HG03378 (cell line): ENCODE measurements around the gene PPP6R2.

Experiments used
- ATAC-seq: cut with Tn5 transposase; IDR thresholded peaks from one replicate; pipeline ENCODE4 v1.9.1; 2021; ENCODE audit warnings: mild to moderate bottlenecking, moderate library complexity; ENCODE audit not compliant: unreplicated experiment

The PPP6R2 gene

DNA sequence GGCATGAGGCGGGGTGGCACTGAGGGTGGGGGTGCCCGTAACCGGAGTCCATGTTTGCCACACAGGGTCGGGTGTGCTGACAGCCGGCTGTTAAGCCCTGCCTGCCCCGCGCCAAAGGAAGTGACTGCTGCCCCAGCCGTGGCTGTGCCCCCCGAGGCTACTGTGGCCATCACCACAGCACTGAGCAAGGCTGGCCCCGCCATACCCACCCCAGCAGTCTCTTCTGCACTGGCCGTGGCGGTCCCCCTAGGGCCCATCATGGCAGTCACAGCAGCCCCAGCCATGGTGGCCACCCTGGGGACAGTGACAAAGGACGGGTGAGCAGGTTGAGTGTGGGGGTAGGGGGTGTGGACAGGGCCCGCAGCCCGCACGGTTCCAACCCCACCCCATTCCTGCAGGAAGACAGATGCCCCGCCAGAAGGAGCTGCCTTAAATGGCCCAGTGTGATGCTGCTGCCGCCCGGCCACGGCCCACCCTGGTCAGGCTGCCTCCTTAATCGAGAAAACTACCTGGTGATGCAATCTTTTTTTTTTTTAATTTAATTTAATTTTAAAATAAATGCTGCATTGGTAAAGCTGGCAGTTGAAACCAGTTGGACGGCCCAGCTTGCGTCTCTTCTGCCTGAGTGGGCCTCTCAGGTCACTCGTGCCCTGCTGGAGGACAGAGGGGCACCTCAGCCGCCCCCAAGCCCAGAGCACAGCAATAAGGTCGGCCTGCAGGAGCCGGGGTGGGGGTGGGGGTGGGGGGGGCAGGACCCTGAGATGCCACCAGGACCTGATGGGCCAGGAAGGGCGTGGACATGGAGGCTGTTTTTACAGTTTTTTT lies 100.9 kb downstream of the PPP6R2 start:
- no peak for ATAC-seq

DNA sequence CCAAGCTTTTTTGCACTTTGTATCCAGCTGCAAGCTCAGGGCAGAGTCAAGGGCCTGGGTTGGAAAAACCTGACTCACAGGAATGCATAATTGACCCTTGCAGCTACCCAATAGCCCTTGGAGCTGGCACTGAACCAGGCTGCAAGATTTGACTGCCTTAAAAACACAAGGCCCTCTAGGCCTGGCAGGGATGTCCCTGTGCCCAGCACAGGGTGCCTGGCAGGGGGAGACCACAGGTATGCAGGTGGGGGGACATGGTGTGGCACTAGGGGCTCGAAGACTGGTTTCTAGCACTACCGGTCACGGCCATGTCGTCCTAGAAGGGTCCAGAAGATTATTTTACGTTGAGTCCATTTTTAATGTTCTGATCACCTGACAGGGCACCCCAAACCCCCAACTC lies 101.5 kb downstream of the PPP6R2 start:
- ATAC-seq, result no peak

DNA sequence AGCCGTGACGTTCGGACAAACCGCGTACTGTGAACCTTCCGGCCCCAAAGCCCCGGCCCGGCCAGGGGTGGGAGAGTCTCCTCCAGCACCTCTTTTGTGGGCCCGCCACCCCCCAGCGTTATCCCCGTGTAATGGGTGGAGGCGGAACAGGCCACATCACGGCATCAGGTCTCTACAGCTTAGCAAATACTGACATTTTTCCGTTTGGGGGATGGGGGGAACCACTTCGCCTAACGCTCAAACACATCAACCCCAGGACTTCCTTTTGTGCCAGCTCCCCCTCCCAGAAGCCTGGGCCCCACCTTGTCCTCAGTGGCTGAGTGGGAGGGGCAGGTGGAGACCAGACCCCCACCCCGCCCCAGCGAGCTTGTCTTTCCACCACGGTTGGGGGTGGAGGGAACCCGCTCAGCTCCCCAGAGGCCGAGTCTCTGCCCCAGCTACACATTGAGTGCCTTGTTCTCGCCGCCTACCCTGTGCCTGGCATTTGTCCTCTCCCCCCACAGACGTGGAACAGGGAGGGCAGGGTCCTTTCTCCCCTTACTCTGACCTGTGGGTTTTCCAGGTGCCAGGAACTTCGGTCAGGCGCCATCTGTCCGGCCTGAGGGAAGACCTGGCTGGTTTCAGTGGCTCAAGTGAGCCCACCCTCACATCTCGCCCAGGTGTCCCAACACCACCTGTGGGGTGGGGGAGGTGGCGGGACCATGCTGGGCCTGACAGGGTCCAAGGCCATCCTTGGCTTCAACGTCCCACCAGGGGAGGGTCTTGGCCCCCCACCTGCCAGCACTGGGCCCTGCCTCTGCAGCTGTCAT lies 102.1 kb downstream of the PPP6R2 start:
- no peak for ATAC-seq

DNA sequence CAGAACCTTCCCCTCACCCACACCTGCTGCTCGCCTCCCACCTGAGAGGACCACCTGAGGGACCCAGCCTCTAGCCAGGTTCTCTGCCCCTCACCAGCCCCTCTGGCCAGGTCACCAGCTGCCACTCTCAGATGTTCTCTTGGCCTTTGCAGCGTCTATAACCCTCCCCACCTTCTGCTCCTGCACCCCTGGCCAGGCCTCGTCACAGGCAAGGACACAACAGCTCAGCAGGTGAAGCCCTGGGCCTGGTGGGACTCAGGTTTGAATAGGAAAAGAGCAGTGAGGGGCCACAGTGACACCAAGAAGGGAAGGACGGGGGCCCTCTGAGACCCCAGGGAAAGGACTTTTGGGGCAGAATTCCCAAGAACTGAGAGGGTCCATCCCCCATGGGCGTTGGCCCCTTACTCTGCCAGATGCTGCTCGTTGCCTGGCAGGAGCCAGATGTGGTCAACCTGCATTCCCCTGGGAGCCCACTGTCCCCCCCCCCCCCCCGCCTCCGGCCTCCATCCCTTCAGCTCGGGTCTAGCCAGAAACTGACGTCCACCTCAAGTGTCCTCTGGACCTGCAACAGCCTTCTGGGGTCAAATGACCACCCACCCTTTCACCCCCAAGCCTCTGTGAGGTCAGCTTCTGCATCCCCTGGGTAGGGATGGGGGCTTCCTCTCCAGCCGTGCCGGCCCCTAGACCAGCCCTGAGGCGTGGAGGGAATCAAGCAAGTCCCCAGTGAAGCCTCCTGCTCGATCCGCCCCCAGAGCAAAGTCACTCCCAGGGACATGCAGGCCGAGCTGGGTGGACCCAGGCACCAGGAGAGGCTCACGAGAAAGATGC lies 103.0 kb downstream of the PPP6R2 start:
- no peak for ATAC-seq

DNA sequence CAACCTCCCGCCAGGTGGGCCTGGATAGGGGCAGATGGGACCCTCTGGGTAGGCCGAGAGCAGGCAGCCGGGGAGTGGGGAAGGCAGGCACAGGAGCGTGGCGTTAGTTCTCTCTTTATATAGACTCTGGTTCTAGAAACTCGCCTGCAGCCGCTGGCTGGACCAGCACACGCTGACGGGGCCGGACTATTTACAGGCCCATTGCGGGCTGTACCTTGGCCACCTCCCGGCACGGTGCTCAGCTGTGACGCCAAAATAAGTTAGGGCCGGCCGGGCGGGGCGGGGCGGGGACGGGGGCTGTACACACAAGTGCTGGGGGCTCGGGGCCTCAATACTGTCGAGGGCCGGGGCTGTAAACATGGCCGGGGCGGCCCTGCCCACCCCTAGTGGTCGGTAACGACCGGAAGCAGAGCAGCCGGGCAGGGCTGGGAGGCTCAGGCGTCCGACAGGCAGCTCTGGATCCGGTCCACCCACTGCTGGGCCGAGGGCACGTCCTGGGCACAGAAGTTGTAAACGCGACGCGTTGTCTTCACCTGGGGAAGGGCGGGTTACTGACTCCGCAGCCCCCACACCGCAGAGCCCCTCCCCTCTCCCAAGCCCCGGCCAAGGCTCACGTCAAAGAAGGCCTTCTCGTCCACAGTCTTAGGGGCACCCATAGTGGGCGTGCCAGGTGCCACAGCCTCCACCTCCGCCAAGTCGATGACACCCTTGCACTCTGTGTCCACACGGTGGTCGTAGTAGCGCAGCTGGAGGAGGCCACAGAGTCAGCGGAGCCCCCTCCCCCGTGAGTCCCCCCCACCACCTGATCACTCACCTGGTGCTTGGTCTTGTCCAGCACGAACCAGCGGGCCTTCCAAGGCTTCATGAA lies 103.8 kb downstream of the PPP6R2 start:
- no peak for ATAC-seq

DNA sequence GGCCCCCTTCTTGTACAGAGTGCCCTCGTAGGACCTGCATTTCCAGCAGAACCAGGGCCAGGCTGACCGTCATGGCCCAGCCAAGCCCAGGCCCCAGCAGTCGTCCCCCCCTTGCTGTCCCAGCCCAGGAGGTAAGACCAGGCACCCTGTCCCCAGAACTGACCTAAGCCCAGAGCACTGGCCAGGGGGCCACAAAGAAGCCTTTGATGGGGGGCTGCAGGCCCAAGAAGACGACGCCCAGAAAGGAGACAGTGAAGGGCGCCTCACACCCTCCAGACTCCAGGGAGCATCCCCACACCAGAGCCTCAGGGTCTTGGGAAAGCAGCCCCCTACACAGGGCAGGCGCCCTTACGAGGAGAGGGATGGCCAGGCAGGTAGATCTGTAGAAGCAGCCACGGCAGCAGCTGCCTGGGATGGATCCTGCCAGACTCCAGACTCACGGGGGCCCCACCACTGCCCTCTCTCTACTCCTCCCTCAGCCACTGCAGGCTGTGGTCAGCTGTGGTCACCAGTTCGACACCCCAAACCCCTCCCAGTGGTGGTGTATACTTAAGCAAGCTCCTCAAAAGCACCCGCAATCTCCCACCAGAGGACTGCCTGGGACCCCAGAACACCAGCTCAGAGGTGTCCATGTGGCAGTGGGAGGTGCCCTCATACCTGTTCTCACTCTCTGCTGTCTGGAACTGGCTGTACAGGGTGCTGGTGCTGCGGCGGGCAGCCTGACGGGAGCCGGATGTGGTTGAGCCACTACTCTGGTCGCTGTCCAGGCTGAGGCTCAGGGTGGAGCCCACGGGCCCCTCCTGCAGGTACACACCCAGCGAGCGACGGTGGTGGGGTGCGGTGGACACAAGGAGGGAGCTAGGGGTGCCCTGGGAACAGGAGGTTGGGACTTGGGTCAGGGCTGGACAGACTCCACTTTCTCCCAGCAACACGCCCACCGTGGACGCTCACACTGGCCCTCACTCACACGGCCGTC lies 104.7 kb downstream of the PPP6R2 start:
- ATAC-seq, result no peak

DNA sequence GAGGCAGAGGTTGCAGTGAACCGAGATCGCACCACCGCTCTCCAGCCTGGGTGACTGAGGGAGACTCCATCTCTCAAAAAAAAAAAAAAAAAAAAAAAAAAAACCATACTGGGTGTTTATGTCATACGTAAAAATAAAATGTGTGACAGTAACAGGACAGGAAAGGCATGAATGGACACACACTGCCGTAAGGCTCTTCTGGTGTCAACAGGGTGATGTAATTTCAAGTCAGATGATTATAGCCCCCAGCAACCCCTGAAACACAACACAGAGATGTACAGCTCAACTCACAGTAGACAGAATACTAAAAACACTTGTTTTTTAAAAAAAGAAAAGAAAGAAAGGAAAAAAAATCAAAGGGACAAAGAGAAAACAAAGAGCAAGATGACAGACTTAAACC lies 109.5 kb downstream of the PPP6R2 start:
- no peak for ATAC-seq

DNA sequence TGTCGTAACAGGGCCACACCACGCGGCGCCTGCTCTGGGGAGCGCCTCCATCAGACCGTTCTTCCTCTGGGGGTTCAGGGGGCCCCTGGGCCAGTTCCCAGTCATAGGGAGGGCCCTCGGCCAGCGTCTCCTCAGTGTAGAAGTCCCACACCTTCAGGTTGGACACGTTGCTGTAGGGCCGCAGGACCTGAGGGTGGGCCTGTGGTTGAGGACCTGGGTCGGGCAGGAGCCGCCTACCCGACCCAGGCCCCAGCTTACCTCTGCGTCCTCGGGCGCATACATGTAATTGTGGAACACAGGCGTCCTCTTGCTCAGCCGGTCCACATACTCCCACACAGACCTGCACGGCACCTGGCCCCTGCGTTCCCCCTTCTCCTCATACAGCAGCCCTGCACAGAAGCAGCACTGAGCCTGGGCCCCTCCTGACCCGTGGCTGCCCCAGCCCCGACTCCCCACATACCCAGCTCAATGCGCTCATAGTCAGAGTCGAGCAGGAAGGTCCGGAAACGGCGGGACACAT lies 111.5 kb downstream of the PPP6R2 start:
- ATAC-seq, result no peak

DNA sequence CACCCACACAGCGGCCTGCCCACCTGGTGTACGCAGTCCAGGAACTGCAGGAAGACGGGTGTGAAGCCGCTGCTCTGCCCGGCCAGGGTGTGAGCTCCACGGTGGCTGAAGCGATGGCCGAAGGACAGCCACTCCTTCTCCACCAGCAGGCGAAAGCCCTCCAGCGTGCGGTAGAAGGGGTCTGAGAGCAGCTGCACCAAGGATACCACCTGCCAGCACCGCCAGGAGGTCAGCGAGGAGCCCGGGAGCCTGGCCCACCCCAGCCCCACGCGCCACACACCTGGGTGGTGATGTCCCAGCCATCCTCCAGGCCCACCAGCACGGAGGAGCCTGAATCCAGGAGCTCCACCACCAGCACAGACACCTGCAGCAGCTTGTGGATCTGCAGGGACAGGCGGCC lies 112.1 kb downstream of the PPP6R2 start:
- ATAC-seq, result no peak

DNA sequence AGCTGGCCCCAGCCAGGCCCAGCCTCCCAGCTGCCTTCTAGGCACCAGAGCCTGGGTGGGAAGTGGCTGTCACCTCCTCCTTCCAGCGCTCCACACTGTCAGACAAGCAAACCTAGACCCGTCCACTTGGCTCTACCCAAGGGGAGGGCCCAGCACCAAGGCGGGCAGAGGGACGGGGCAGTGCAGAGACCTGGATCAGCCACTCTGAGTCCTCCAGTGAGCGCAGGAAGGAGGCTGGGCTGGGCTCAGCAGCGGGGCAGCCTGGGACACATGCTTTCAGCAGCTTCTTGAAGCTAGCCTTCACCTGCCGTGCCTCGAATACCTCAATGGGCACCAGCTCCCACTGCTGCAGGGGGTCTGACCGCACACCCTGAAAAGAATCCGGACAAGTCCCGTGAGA lies 112.9 kb downstream of the PPP6R2 start:
- ATAC-seq, result no peak

DNA sequence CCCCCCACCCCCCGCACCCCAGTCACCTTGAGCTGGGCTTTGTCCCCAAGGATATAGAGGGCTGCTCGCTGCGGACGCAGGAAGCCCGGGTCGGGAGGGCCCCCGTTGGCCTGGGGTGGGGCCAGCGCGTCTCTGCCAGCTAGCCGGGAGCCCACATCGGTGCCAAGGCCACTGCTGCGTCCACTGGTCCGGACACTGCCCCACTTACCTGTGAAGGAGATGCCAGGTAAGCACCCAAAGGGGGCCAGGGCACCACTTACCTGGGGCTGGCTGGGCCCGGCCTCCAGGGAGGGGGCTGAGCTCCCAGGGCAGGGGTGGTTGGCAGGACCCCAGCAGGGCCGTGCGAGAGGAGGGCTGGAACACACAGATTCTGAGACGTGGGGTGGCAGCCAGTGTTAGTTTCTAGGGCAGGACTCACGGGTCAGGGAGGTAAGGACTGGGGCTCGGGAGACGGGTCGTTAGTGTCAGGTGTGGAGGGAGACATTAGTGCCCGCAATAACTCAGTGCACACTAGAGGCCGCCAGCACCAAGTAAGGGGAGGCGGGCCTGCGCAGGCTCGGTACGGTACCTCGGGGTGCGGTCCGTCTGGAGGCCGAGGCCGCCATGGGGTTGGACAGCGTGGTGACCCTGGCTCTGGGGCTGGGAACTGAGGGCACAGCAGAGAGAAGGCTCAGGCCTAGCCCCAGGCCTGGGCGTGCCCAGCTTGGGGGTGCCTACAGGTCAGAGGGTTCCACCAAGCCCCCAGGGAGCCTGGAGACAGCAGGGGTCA lies 113.5 kb downstream of the PPP6R2 start:
- ATAC-seq, result no peak

DNA sequence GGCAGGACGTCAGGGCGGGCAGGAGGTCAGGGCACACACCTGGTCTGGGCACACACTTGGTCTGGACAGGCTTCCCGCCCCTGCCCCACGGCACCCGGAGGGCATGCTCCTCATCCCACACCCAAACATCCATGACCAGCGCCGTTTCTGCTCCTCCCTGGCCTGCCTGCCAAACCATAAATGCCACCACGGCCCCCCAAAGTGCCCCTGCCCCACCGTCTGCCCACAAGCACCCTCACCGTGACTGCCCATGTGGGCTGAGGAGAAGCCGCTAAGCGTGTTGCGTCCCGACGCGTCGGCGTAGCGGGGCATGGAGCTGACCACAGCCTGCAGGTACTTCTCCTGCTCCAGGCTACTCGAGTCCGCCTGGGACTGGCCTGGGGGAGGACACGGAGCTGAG lies 115.9 kb downstream of the PPP6R2 start:
- ATAC-seq, result no peak

DNA sequence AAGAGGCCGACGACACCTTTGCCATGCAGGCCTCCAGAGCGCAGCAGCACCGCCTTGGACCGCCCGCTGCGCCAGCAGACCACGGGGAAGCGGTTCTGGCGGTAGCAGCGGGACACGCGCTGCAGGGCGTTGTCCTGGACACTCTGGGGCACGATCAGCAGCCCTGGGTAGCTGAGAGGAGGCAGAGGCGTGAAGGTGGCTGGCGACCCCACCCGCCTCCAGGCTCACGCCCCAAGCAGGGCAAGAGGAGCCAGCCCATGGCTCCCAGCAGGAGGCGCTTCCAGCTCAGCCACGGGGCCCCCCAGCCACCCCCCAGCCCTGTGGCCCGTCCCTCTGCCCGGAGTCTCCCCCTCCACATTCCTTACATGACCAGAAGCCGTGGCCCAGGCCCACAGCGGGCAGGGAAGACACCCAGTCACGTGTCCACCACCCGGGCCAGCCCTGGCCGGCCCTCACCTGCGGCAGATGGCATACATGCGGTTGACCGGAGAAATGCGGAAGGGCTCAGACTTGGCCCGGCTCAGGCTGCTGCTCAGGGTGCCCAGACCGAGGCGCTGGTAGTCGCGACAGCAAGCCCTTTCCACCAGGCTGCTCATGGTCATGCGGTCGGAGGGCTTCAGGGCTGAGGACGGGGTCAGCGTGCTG lies 116.5 kb downstream of the PPP6R2 start:
- no peak for ATAC-seq

DNA sequence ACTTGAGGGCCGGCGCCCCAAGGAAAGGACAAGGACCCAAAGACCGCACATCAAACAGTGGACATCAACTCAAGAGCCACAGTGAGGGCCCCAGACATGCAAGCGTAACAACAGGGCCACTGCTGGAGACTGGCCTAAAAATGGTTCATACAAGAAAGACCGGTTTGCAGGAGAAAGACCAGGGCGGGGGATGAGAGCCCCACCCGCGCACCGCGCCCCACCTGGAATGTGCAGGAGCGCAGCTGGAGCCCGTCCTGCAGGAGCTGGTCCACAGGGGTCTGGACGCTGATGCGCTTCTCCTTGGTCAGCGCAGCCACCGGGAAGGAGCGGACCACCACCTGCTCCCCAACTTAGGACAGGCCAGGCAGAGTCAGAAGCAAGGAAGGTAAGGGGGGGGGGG lies 117.8 kb downstream of the PPP6R2 start:
- no peak for ATAC-seq

DNA sequence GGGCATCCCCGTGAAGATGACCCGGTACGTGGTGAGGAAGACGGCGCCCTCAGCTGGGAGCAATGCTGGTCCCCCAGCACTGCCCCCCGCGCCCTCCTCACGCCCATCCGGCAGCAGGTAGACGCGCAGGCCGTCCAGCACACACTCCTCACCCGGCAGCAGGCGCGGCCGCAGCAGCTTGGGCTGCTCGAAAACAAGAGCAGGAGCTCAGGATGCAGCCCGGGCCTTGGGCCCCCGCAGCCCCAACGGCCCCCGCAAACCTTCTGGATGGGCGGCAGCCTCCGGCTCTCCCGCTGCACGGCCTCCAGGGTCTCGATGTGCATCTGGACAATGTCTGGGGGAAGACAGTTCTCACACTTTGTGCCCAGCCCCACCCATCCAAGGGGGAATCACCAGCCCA lies 118.4 kb downstream of the PPP6R2 start:
- no peak for ATAC-seq

DNA sequence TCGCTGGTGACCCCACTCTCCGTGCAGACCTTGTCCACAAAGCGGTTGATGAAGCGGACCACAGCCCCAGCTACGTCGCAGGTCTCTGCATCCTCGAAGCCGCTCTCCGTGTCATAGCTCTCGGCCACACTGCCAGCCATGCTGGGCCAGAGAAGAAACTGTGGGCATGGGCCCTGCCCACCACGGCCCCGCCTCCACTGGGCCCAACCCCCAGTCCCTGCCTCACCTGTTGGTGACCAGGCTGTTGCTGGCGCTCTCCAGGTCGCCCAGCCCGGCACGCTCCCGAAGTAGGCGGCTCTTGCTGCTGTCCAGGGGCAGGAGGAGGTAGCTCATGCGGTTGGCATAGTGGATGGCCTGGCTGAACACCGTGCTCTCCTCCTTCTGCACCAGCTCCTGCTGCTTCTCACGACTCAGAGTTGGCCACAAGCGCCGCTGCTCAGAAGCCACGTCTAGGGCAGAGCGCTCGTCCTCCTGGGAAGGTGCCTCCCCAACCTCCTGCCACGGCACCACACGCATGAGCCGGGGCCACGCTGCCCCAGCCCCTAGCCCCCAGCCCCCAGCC lies 118.9 kb downstream of the PPP6R2 start:
- no peak for ATAC-seq

DNA sequence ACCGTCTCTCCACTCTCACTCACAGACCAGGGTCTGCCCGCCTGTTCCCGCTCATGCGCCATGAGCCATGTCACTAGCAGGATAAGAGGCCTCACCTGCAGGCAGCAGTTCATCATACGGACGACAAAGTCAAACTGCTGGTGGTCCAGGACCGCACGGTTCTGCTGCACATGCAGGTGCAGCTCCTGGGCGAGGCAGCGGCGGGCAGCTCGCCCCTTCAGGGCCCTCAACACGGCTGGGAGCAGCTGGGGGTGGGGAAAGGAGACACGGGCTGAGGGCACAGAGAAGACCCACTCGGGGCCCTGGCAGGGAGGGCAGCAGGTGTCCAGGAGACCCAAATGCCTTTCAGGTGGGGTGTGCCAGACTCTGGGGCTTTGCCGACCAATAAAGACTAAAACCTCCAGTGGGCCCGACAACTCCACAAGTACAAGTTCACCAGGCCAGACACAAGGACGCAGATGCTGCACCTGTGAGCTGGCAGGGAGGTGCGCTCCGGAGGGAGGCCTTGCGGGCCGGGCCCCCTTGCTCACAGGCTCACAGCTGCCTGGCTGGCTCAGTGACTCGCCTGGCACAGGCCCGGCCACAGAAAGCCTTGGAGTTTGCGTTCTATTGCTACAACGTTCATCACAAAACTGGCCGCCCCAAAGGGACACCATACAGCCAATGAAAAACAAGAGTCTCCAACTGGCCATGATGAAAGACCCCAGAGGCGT lies 120.2 kb downstream of the PPP6R2 start:
- no peak for ATAC-seq
